WTC11 (cell line): ENCODE measurements around the gene IL17RE.
"Not testable (repeated sequence)": the region's sequence is repeated elsewhere in the genome, so short reads cannot be mapped to it uniquely, and the experiment has no call there.

Experiments
- AR ChIP-seq: fragments of 250-450 bp; sonication (Bioruptor Pico); IDR thresholded peaks from 2 replicates; pipeline ENCODE4 v1.9.0; 2021; ENCODE audit warnings: mild to moderate bottlenecking
- CTCF ChIP-seq: fragments of 200-600 bp; IDR thresholded peaks from 2 replicates; pipeline ENCODE4 v1.8.0; 2022; ENCODE audit warnings: antibody characterized with exemption
- ESRRA ChIP-seq: sonication (generic); formaldehyde crosslinking; IDR thresholded peaks from 2 replicates; pipeline ENCODE4 v1.8.1; 2022; ENCODE audit warnings: mild to moderate bottlenecking, missing genetic modification reagents, borderline replicate concordance
- FOXK1 ChIP-seq: sonication (generic); formaldehyde crosslinking; IDR thresholded peaks from 2 replicates; pipeline ENCODE4 v1.8.0; 2022; ENCODE audit warnings: mild to moderate bottlenecking, moderate library complexity, missing genetic modification reagents
- MAX ChIP-seq: sonication (generic); formaldehyde crosslinking; IDR thresholded peaks from 2 replicates; pipeline ENCODE4 v1.8.0; 2022; ENCODE audit warnings: mild to moderate bottlenecking, missing genetic modification reagents
- NFYB ChIP-seq: sonication (generic); formaldehyde crosslinking; conservative IDR thresholded peaks from 2 replicates; pipeline ENCODE4 v1.8.0; 2022; ENCODE audit warnings: low read depth, missing genetic modification reagents
- USF2 ChIP-seq: sonication (generic); formaldehyde crosslinking; IDR thresholded peaks from 2 replicates; pipeline ENCODE4 v1.8.1; 2023; ENCODE audit warnings: mild to moderate bottlenecking, missing genetic modification reagents, moderate library complexity
- ZNF121 ChIP-seq: sonication (generic); formaldehyde crosslinking; IDR thresholded peaks from 2 replicates; pipeline ENCODE4 v1.8.0; 2023; ENCODE audit warnings: missing genetic modification reagents
- ZNF232 ChIP-seq: sonication (generic); formaldehyde crosslinking; IDR thresholded peaks from 2 replicates; pipeline ENCODE4 v1.8.0; 2022; ENCODE audit warnings: mild to moderate bottlenecking, missing genetic modification reagents

- not testable (repeated sequence) for TF ChIP-seq MAX; CTCF; USF2; FOXK1; ESRRA (CRISPR knock-in tag); ZNF232; AR (CRISPR knock-in tag); NFYB (CRISPR knock-in tag); ZNF121 (CRISPR knock-in tag)
These were observed 37.5 kb upstream of the IL17RE start for GRCh38 chr3:9865125-9865637.
